Esophagus squamous epithelium (tissue), 5 donors: ENCODE results near the gene SPOCD1. TPM values are rescaled to one million over a fixed set of nuclear protein-coding genes. Genes with fewer than 3 reads are reported as not detected.

Experiments used
- DNase-seq: peaks from one replicate; lab custom pipeline; 2025; lab: John Stamatoyannopoulos, UW
- H3K27ac ChIP-seq, 4 donors: fragments of 200-600 bp; sonication (generic); one replicate each; pipeline ENCODE4 v1.5.1; 2016 to 2019; ENCODE audit warnings: mild to moderate bottlenecking in 1 of 4
- H3K27me3 ChIP-seq, 4 donors: fragments of 200-600 bp; sonication (generic); 1 replicate in 3 of 4; 2 replicates in 1 of 4; pipeline versions ENCODE4 v1.5.1 to v1.6.0; 2017 to 2021; ENCODE audit warnings: antibody characterized with exemption in 1 of 4
- H3K36me3 ChIP-seq, 3 donors: fragments of 200-600 bp; sonication (generic); one replicate each; pipeline ENCODE4 v1.5.1; 2016 to 2019
- H3K4me1 ChIP-seq, 3 donors: fragments of 200-600 bp; sonication (generic); one replicate each; pipeline ENCODE4 v1.5.1; 2017 to 2019
- H3K4me3 ChIP-seq, 4 donors: fragments of 200-600 bp; sonication (generic); 1 replicate in 3 of 4; 2 replicates in 1 of 4; pipeline ENCODE4 v1.5.1; 2016 to 2019; ENCODE audit warnings: mild to moderate bottlenecking in 2 of 4, moderate library complexity in 1 of 4
- H3K9me3 ChIP-seq, 3 donors: fragments of 200-600 bp; sonication (generic); one replicate each; pipeline ENCODE4 v1.5.1; 2016 to 2019
- POLR2A ChIP-seq, 4 donors: fragments of 450-650 bp; IDR thresholded peaks; one replicate each; pipeline ENCODE4 v1.6.1; 2017; ENCODE audit warnings: antibody characterized with exemption in 4 of 4, mild to moderate bottlenecking in 4 of 4, moderate library complexity in 3 of 4
- WGBS, 2 donors: methylation state at CpG; one replicate each; pipeline ENCODE4 v1.1.5; 2018; 5-methylcytosine and 5-hydroxymethylcytosine counted together
- intact Hi-C: fragments of 100-400 bp; cut with DNase I; formaldehyde crosslinking; loops from one replicate; pipeline ENCODE4 v1.15.0; 2022
- total RNA-seq, 4 donors: library from RNA; depleted of rRNA; stranded (reverse); fragments of >200 nt; gene quantifications; one replicate each; pipeline ENCODE4 v1.1.0, GENCODE V29; 2016
- TF ChIP-seq, protein P1 (sequence below), 6 experiments: fragments of 450-650 bp in 4 of 6; fragments of 200-600 bp in 2 of 6; sonication (generic) in 2 of 6; IDR thresholded peaks; one replicate each; pipeline ENCODE4 v1.5.1; 2016 to 2019; ENCODE audit warnings: antibody characterized with exemption in 6 of 6, mild to moderate bottlenecking in 4 of 6, moderate library complexity in 4 of 6
- donor health status: DM: yes; HTN: yes; CAD: no.

The SPOCD1 gene
- total RNA-seq, 4 donors from 2014 or later = 0.18 to 0.40 (median 0.38) TPM; not detected in 1

GRCh38 chr1:31781138-31781755, 34.6 kb downstream of the SPOCD1 start:
- H3K27me3 ChIP-seq = peaks cover 0 to 34% (median 0%) of the 10 kb centered on the region in 4 donors
- H3K4me1 ChIP-seq = peaks cover 0 to 19% (median 9%) of the 10 kb centered on the region in 3 donors
- no peak for DNase-seq
- H3K4me3 ChIP-seq = no peak overlapping the region
- WGBS, 2 donors = 61 to 65% methylated on average over 6 to 7 of the region's 7 CpGs
- intact Hi-C loops = no loop called here
- TF ChIP-seq, protein P1, sequence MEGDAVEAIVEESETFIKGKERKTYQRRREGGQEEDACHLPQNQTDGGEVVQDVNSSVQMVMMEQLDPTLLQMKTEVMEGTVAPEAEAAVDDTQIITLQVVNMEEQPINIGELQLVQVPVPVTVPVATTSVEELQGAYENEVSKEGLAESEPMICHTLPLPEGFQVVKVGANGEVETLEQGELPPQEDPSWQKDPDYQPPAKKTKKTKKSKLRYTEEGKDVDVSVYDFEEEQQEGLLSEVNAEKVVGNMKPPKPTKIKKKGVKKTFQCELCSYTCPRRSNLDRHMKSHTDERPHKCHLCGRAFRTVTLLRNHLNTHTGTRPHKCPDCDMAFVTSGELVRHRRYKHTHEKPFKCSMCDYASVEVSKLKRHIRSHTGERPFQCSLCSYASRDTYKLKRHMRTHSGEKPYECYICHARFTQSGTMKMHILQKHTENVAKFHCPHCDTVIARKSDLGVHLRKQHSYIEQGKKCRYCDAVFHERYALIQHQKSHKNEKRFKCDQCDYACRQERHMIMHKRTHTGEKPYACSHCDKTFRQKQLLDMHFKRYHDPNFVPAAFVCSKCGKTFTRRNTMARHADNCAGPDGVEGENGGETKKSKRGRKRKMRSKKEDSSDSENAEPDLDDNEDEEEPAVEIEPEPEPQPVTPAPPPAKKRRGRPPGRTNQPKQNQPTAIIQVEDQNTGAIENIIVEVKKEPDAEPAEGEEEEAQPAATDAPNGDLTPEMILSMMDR (IDR thresholded peaks at IDR 0.05) = no peak
- TF ChIP-seq POLR2A (IDR thresholded peaks at IDR 0.05) = no peak
- H3K9me3 ChIP-seq = no peaks in the 10 kb centered on the region
- H3K27ac ChIP-seq = no peak overlapping the region
- H3K36me3 ChIP-seq = no peaks in the 10 kb centered on the region

DNA sequence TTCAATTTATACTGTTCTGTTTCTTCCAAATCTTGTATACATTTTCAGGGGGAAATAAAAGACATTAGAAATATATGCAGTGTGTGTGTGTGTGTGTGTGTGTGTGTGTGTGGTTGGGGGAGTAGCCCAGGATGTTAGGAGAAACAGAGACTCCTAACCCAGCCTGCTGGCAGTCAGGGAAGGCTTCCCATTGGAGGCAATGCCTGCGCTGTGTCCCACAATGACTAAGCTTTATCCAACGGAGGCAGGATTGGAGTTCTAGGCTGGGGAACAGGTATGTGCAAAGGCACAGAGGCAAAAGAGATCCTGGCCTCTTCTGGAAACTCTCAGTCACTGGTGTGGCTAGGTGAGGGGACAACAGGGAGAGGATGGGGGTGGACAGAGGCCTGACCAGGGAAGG, 35.2 kb downstream of the SPOCD1 start:
- peaks cover 0 to 19% (median 9%) of the 10 kb centered on the region in 3 donors for H3K4me1 ChIP-seq
- no peak overlapping the region for H3K4me3 ChIP-seq
- intact Hi-C loops = no loop called here
- no peaks in the 10 kb centered on the region for H3K9me3 ChIP-seq
- no peak for TF ChIP-seq POLR2A (IDR thresholded peaks at IDR 0.05)
- TF ChIP-seq, protein P1 (IDR thresholded peaks at IDR 0.05) = no peak
- H3K27me3 ChIP-seq = peaks cover 0 to 40% (median 0%) of the 10 kb centered on the region in 4 donors
- no peak for DNase-seq
- WGBS, 2 donors = 59 to 75% methylated on average over 2 of the region's 2 CpGs
- no peaks in the 10 kb centered on the region for H3K36me3 ChIP-seq
- no peak overlapping the region for H3K27ac ChIP-seq

- H3K4me3 ChIP-seq = no peak overlapping the region
- H3K9me3 ChIP-seq = no peaks in the 10 kb centered on the region
- H3K4me1 ChIP-seq = peaks cover 0 to 19% (median 9%) of the 10 kb centered on the region in 3 donors
- no peak for TF ChIP-seq POLR2A (IDR thresholded peaks at IDR 0.05)
- TF ChIP-seq, protein P1 (IDR thresholded peaks at IDR 0.05) = no peak
- no peaks in the 10 kb centered on the region for H3K36me3 ChIP-seq
- no peak overlapping the region for H3K27ac ChIP-seq
- WGBS, 2 donors = 88% methylated on average over 7 of the region's 9 CpGs; no CpG with 5 or more reads in 1 of the 2 donors
- peaks cover 0 to 50% (median 0%) of the 10 kb centered on the region in 4 donors for H3K27me3 ChIP-seq
- intact Hi-C loops = no loop called here
- no peak for DNase-seq
Observed at GRCh38 chr1:31779687-31780086, 36.1 kb downstream of the SPOCD1 start.

- intact Hi-C loops = no loop called here
- no peak for TF ChIP-seq POLR2A (IDR thresholded peaks at IDR 0.05)
- TF ChIP-seq, protein P1 (IDR thresholded peaks at IDR 0.05) = no peak
- 78% methylated on average over 10 to 11 of the region's 11 CpGs for WGBS, 2 donors
Observed at GRCh38 chr1:31778763-31779488, 36.9 kb downstream of the SPOCD1 start.

DNA sequence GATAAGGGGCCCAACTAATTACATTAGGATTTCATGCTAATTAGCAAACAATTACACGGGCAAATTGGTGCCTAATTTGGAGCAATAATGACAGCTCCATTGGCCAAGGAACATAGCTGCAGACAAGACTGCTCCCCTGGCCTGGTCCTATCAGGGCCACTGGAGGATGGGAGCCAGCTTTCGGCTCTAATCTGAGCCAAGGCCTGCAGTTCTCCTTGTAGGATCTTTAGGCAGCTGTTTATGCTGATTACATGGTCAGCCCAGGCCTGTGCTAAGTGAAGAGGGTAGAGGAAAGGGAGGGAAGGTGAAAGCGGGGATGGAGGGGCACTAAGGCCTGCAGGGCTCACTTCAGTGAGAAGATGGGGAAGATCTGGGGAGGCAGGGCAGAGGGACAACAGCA, 39.3 kb downstream of the SPOCD1 start:
- Histone ChIP-seq H3K9me3 (no peaks in the 10 kb centered on the region), H3K4me1 (peaks cover 13 to 22% (median 14%) of the 10 kb centered on the region in 3 donors), H3K27ac (no peak overlapping the region), H3K4me3 (no peak overlapping the region), H3K27me3 (peaks cover 0 to 74% (median 20%) of the 10 kb centered on the region in 4 donors), H3K36me3 (no peaks in the 10 kb centered on the region)
- TF ChIP-seq, protein P1 (IDR thresholded peaks at IDR 0.05) = no peak
- TF ChIP-seq POLR2A (IDR thresholded peaks at IDR 0.05) = no peak
- 79 to 90% methylated on average over 2 to 3 of the region's 3 CpGs for WGBS, 2 donors
- intact Hi-C loops = no loop called here
- DNase-seq = no peak

More at GRCh38 chr1:31778763-31779488, 36.9 kb downstream of the SPOCD1 start:
- peaks cover 0 to 57% (median 3%) of the 10 kb centered on the region in 4 donors for H3K27me3 ChIP-seq
- H3K27ac ChIP-seq = no peak overlapping the region
- DNase-seq = no peak
- no peak overlapping the region for H3K4me3 ChIP-seq
- H3K4me1 ChIP-seq = peaks cover 0 to 19% (median 9%) of the 10 kb centered on the region in 3 donors
- H3K9me3 ChIP-seq = no peaks in the 10 kb centered on the region
- no peaks in the 10 kb centered on the region for H3K36me3 ChIP-seq
